Measurements from ENCODE around the gene POLR3G. TPM values are rescaled to one million over a fixed set of nuclear protein-coding genes. Genes with fewer than 3 reads are reported as not detected.

The POLR3G gene
- total and polyA plus RNA-seq, 2 donors = 1.1 to 4.0 TPM

Other genes with a start within 250 kb of the POLR3G start
- 40.2 TPM for gene CETN3, start 65.1 kb upstream of the POLR3G start, total RNA-seq
- gene CETN3, start 65.1 kb upstream of the POLR3G start, polyA plus RNA-seq = 20.0 TPM
- 11.3 TPM for gene MBLAC2, start 93 bp upstream of the POLR3G start, total RNA-seq
- 6.6 TPM for gene MBLAC2, start 93 bp upstream of the POLR3G start, polyA plus RNA-seq
- 48.1 TPM for gene LYSMD3, start 54.7 kb downstream of the POLR3G start, total RNA-seq
- 10.3 TPM for gene LYSMD3, start 54.7 kb downstream of the POLR3G start, polyA plus RNA-seq
- 6.6 TPM for gene ADGRV1, start 83.9 kb downstream of the POLR3G start, total RNA-seq
- 4.0 TPM for gene ADGRV1, start 83.9 kb downstream of the POLR3G start, polyA plus RNA-seq

Data from urinary bladder (tissue), 2 donors.